KOPT-K1 (cell line): ENCODE data around the gene KDM3A.

ENCODE experiments used
- H3K27ac ChIP-seq: fragments of 200-600 bp; sonication (generic); 2 replicates; pipeline ENCODE4 v1.5.1; 2016; ENCODE audit warnings: antibody characterized with exemption, mild to moderate bottlenecking, low read depth, low read length; ENCODE audit not compliant: poor library complexity, severe bottlenecking
- H3K36me3 ChIP-seq: fragments of 200-600 bp; sonication (generic); 2 replicates; pipeline ENCODE4 v1.5.1; 2017; ENCODE audit warnings: antibody characterized with exemption, mild to moderate bottlenecking, low read length, moderate library complexity; ENCODE audit not compliant: insufficient read depth
- H3K9me3 ChIP-seq: fragments of 200-600 bp; sonication (generic); 2 replicates; pipeline ENCODE4 v1.5.1; 2017; ENCODE audit warnings: antibody characterized with exemption, low read length, mild to moderate bottlenecking; ENCODE audit not compliant: insufficient read depth, poor library complexity, severe bottlenecking

The KDM3A gene

DNA sequence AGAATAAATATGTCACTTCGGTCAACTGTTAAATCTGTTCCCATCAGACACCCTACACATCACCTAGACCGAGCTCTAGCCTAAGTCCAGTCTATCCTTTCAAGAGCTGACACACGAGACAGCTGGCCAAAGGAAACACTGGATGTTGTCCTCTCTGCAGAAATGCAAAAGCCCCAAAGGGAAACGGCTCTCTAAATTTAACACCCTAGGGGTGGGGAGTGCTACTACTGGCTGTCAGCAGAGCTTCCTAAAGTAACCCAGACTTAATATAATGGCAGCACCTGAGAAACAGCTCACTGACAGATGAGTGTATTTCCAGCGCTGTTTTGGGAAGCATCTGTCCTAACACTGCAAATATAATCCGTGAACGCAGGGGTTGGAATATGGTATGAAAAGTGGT, 66.4 kb downstream of the KDM3A start:
- peaks cover 68% of the 10 kb centered on the region for H3K36me3 ChIP-seq
- no peak overlapping the region for H3K27ac ChIP-seq
- no peaks in the 10 kb centered on the region for H3K9me3 ChIP-seq

DNA sequence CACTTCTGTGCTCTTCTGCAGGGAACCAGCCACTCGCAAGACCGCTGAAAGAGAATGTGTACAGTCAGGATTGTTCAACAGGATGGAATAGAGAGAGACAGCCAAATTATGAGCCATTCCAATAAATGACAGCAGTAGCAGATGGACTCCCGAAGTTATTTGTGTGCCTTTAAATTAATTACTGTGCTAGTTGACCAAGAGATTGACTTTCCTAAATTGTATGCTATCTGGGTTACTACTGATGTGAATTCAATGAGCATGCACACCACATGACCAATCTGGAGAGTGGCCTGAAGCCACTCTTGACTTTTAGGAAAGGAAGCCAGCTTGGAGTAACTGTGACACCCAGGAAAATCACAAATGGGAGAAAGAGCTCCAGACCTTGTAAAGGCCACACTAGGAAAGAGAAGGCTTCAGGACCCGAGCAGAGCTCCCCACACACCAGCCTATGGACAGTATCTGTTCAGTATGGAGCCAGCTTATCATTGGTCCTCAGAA, 69.3 kb downstream of the KDM3A start:
- Histone ChIP-seq H3K27ac (no peak overlapping the region), H3K36me3 (peaks cover 40% of the 10 kb centered on the region)

DNA sequence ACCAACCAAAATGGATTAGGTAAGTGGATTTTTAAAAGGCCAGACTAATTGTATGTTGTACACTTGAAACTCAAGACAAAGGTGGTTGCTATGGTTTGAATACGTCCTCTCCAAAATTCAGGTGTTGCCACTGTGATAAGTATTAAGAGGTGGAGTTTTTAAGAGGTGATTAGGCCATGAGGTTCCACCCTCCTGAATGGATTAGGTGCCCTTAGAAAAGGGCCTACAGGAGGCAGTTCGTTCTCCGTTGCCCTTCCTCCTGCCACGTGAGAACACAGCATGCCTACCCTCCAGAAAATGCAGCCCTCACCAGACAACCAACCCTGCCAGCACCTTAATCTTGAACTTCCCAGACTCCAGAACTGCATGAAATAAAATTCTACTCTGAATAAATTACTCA, 70.9 kb downstream of the KDM3A start:
- Histone ChIP-seq H3K36me3 (peaks cover 35% of the 10 kb centered on the region), H3K9me3 (peaks cover 4% of the 10 kb centered on the region), H3K27ac (no peak overlapping the region)

More for the DNA sequence above, 69.3 kb downstream of the KDM3A start:
- no peaks in the 10 kb centered on the region for H3K9me3 ChIP-seq

- H3K27ac ChIP-seq: no peak overlapping the region
- H3K36me3 ChIP-seq: peaks cover 26% of the 10 kb centered on the region
- peaks cover 4% of the 10 kb centered on the region for H3K9me3 ChIP-seq
Observed at GRCh38 chr2:86512892-86513291, 71.7 kb downstream of the KDM3A start.

GRCh38 chr2:86513948-86514660, 72.9 kb downstream of the KDM3A start:
- peaks cover 14% of the 10 kb centered on the region for H3K36me3 ChIP-seq
- no peak overlapping the region for H3K27ac ChIP-seq
- H3K9me3 ChIP-seq: peaks cover 4% of the 10 kb centered on the region

- Histone ChIP-seq H3K36me3 (peaks cover 11% of the 10 kb centered on the region; the same call in 1 of the 2 replicates), H3K27ac (no peak overlapping the region), H3K9me3 (peaks cover 20% of the 10 kb centered on the region)
Observed at GRCh38 chr2:86518481-86518880, 77.3 kb downstream of the KDM3A start.

- Histone ChIP-seq H3K36me3 (peaks cover 11% of the 10 kb centered on the region; the same call in 1 of the 2 replicates), H3K9me3 (peaks cover 20% of the 10 kb centered on the region), H3K27ac (no peak overlapping the region)
Observed at GRCh38 chr2:86519349-86519748, 78.2 kb downstream of the KDM3A start.

GRCh38 chr2:86520153-86520552, 79.0 kb downstream of the KDM3A start:
- Histone ChIP-seq H3K36me3 (peaks cover 11% of the 10 kb centered on the region; the same call in 1 of the 2 replicates), H3K9me3 (peaks cover 20% of the 10 kb centered on the region), H3K27ac (no peak overlapping the region)

GRCh38 chr2:86521922-86522321, 80.8 kb downstream of the KDM3A start:
- H3K27ac ChIP-seq: no peak overlapping the region
- peaks cover 24% of the 10 kb centered on the region for H3K36me3 ChIP-seq
- peaks cover 16% of the 10 kb centered on the region for H3K9me3 ChIP-seq

DNA sequence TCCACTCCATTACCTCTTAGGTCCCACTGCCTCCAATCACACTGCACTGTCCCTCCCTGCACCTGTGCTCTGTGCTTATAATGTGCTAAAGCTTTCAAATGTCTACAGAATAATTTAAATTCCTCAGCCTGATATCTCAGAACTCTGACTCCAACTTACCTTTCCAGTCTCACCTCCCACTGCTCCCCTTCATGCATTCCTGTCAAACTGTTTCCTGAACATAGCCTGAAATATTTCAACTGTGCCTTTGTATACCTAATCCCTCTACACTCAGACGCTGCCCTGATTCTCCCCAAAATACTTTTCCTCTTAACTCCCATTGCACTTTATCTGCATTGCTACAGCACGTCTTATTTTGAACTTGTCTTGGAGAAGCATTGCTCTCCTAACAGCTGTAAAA, 81.5 kb downstream of the KDM3A start:
- Histone ChIP-seq H3K27ac (no peak overlapping the region), H3K36me3 (peaks cover 31% of the 10 kb centered on the region)

GRCh38 chr2:86523491-86523890, 82.3 kb downstream of the KDM3A start:
- Histone ChIP-seq H3K9me3 (peaks cover 16% of the 10 kb centered on the region), H3K27ac (no peak overlapping the region), H3K36me3 (peaks cover 37% of the 10 kb centered on the region)

More for the DNA sequence above, 81.5 kb downstream of the KDM3A start:
- H3K9me3 ChIP-seq: peaks cover 16% of the 10 kb centered on the region

- Histone ChIP-seq H3K36me3 (peaks cover 34% of the 10 kb centered on the region), H3K27ac (no peak overlapping the region), H3K9me3 (peaks cover 1% of the 10 kb centered on the region)
Observed at GRCh38 chr2:86525421-86526340, 84.5 kb downstream of the KDM3A start.

DNA sequence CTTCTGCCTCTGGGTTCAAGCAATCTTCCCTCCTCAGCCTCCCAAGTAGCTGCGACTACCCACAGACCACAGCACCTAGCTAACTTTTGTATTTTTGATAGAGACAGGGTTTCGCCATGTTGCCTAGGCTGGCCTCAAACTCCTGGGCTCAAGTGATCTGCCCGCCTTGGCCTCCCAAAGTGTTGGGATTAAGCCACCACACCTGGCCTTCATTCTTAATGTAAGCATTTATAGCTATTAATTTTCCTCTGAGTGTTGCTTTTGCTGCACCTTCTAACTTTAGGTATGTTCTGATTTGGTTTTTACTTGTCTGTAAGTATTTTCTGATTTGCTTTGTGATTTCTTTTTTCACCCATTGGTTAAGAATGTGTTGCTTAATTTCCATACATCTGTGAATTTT, 92.4 kb downstream of the KDM3A start:
- Histone ChIP-seq H3K9me3 (peaks cover 60% of the 10 kb centered on the region), H3K27ac (no peak overlapping the region), H3K36me3 (peaks cover 12% of the 10 kb centered on the region)

DNA sequence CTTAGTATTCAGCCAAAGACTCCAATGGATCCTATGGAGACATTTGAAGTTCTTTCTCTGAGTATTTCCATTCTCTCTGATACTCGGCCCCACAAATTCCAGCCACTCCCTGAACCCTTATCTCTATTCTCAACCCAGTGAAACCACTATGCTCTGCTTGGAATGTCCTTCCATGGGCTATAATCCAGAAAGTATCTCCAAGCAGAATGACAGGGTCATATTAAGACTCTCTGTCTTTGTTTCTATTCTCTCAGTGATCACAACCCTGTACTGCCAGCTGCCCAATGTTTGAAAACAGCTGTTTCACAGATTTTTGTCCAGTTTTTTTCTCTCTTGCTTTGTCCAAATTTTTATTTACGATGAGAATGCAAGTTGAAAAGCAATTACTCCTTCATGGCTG, 100.2 kb downstream of the KDM3A start:
- Histone ChIP-seq H3K9me3 (peaks cover 48% of the 10 kb centered on the region), H3K27ac (no peak overlapping the region), H3K36me3 (peaks cover 7% of the 10 kb centered on the region; the same call in 1 of the 2 replicates)
